Mesenchymal stem cell (in vitro differentiated cells and primary cell): ENCODE data around the gene TOMM40L.

Experiments used
- DNase-seq: peaks from one replicate; pipeline ENCODE4 v3.0.0-alpha.2; 2013
- H2AFZ ChIP-seq: one replicate; pipeline ENCODE4 v1.6.1; 2013; ENCODE audit warnings: low read depth, mild to moderate bottlenecking, control low read depth, inconsistent platforms, low read length, moderate library complexity
- H2AK5ac ChIP-seq: 2 replicates; pipeline ENCODE4 v1.6.1; 2013; ENCODE audit warnings: low read length, moderate library complexity, mild to moderate bottlenecking, inconsistent platforms; ENCODE audit not compliant: severe bottlenecking
- H2BK120ac ChIP-seq: one replicate; pipeline ENCODE4 v1.6.1; 2013; ENCODE audit warnings: low read depth, mild to moderate bottlenecking, inconsistent platforms, low read length, moderate library complexity
- H2BK12ac ChIP-seq, 2 experiments: one replicate each; pipeline ENCODE4 v1.6.1; 2013; ENCODE audit warnings: inconsistent platforms in 2 of 2, low read length in 2 of 2, mild to moderate bottlenecking in 2 of 2, moderate library complexity in 2 of 2, control low read depth in 1 of 2
- H2BK15ac ChIP-seq: one replicate; pipeline ENCODE4 v1.6.1; 2013; ENCODE audit warnings: mild to moderate bottlenecking, low read depth, inconsistent platforms; ENCODE audit not compliant: poor library complexity, severe bottlenecking
- H2BK5ac ChIP-seq: 2 replicates; pipeline ENCODE4 v1.6.1; 2013; ENCODE audit warnings: low read depth, mild to moderate bottlenecking, low read length, control low read depth, inconsistent platforms; ENCODE audit not compliant: poor library complexity, severe bottlenecking
- H3K14ac ChIP-seq, 2 experiments: one replicate each; pipeline ENCODE4 v1.6.1; 2013; ENCODE audit warnings: inconsistent platforms in 2 of 2, low read length in 2 of 2, control low read depth in 1 of 2, mild to moderate bottlenecking in 1 of 2, moderate library complexity in 1 of 2
- H3K18ac ChIP-seq, 2 experiments: one replicate each; pipeline ENCODE4 v1.6.1; 2013; ENCODE audit warnings: inconsistent platforms in 2 of 2, low read length in 2 of 2, control low read depth in 1 of 2, low read depth in 1 of 2, mild to moderate bottlenecking in 1 of 2
- H3K23ac ChIP-seq, 2 experiments: one replicate each; pipeline ENCODE4 v1.6.1; 2013; ENCODE audit warnings: inconsistent platforms in 2 of 2, low read length in 2 of 2, mild to moderate bottlenecking in 2 of 2, moderate library complexity in 2 of 2, control low read depth in 1 of 2
- H3K27ac ChIP-seq: 2 replicates; pipeline ENCODE4 v1.5.1; 2013; ENCODE audit warnings: mild to moderate bottlenecking, moderate library complexity, low read length, control low read depth, inconsistent platforms; ENCODE audit not compliant: poor library complexity, severe bottlenecking
- H3K27me3 ChIP-seq, 2 experiments: 2 replicates each; pipeline versions ENCODE4 v1.6.1 to v1.7.0; 2013; ENCODE audit warnings: low read length in 2 of 2, mild to moderate bottlenecking in 2 of 2, moderate library complexity in 2 of 2, control low read depth in 1 of 2, inconsistent platforms in 1 of 2; ENCODE audit not compliant: control insufficient read depth in 1 of 2, insufficient read depth in 1 of 2
- H3K36me3 ChIP-seq, 2 experiments: 2 replicates each; pipeline versions ENCODE4 v1.6.1 to v1.7.0; 2013; ENCODE audit warnings: low read length in 2 of 2, control low read depth in 1 of 2, inconsistent platforms in 1 of 2, low read depth in 1 of 2, mild to moderate bottlenecking in 1 of 2; ENCODE audit not compliant: insufficient read depth in 2 of 2, control insufficient read depth in 1 of 2
- H3K4ac ChIP-seq, 2 experiments: one replicate each; pipeline ENCODE4 v1.6.1; 2013; ENCODE audit warnings: inconsistent platforms in 2 of 2, low read length in 2 of 2, mild to moderate bottlenecking in 2 of 2, moderate library complexity in 2 of 2, control low read depth in 1 of 2, low read depth in 1 of 2
- H3K4me1 ChIP-seq: 2 replicates; pipeline ENCODE4 v1.6.1; 2013; ENCODE audit warnings: low read depth, low read length, control low read depth; ENCODE audit not compliant: control insufficient read depth, insufficient read depth
- H3K4me2 ChIP-seq: 2 replicates; pipeline ENCODE4 v1.6.1; 2013; ENCODE audit warnings: low read length, mild to moderate bottlenecking, inconsistent platforms; ENCODE audit not compliant: poor library complexity, severe bottlenecking
- H3K4me3 ChIP-seq, 2 experiments: 2 replicates each; pipeline versions ENCODE4 v1.5.1 to v1.7.0; 2013; ENCODE audit warnings: low read length in 2 of 2, mild to moderate bottlenecking in 2 of 2, control low read depth in 1 of 2, low read depth in 1 of 2; ENCODE audit not compliant: insufficient read depth in 1 of 2
- H3K79me1 ChIP-seq: replicated peaks from 2 replicates; pipeline ENCODE4 v1.6.1; 2013; ENCODE audit warnings: mild to moderate bottlenecking, control low read depth, low read length, inconsistent platforms; ENCODE audit not compliant: poor library complexity, severe bottlenecking
- H3K9ac ChIP-seq: 2 replicates; pipeline ENCODE4 v1.7.0; 2013; ENCODE audit warnings: mild to moderate bottlenecking, low read length, moderate library complexity
- H3K9me3 ChIP-seq: 2 replicates; pipeline ENCODE4 v1.7.0; 2013; ENCODE audit warnings: mild to moderate bottlenecking, low read length; ENCODE audit not compliant: control insufficient read depth
- H4K8ac ChIP-seq: one replicate; pipeline ENCODE4 v1.6.1; 2013; ENCODE audit warnings: inconsistent platforms, mild to moderate bottlenecking, low read length, moderate library complexity
- H4K91ac ChIP-seq: one replicate; pipeline ENCODE4 v1.6.1; 2013; ENCODE audit warnings: mild to moderate bottlenecking, low read length, inconsistent platforms
- WGBS: methylation state at CpG from one replicate; pipeline ENCODE4 v1.1.7; 2013; ENCODE audit warnings: mixed read lengths; 5-methylcytosine and 5-hydroxymethylcytosine counted together

The TOMM40L gene

DNA sequence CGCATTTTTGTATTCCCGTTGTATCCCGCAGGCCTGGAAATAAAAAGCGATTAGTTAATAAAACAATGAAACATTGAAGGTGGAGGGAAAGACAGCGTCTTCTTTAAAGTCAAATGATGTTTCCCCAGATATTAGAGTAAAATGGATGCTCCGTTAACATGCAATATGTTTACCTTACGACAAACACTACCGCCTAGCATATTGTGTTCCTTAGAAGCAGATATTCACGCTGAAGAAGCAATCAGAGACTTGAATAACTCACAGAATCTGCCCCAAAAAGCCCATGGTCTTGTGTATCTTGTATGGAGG lies 48.0 kb upstream of the TOMM40L start:
- Histone ChIP-seq H2BK120ac (no peak overlapping the region), H3K9me3 (no peaks in the 10 kb centered on the region), H2BK15ac (no peak overlapping the region), H3K27ac (no peak overlapping the region), H2AK5ac (no peak overlapping the region), H3K4ac (no peak overlapping the region), H4K91ac (no peak overlapping the region), H4K8ac (peak overlapping the region; percentile 83), H3K4me2 (peak overlapping the region; percentile 79), H2AFZ (peak overlapping the region; percentile 88), H3K79me1 (peaks cover 20% of the 10 kb centered on the region), H3K4me3 (peak overlapping the region in 1 of 2 experiments; percentile 97), H2BK5ac (no peak overlapping the region), H3K9ac (peak overlapping the region; percentile 96), H3K27me3 (no peaks in the 10 kb centered on the region), H3K23ac (no peak overlapping the region), H3K36me3 (peaks cover 23 to 26% of the 10 kb centered on the region in 2 experiments), H3K4me1 (peaks cover 19% of the 10 kb centered on the region), H3K14ac (no peak overlapping the region), H2BK12ac (no peak overlapping the region), H3K18ac (no peak overlapping the region)
- no peak for DNase-seq
- 33% methylated on average over 8 of the region's 9 CpGs for WGBS

GRCh38 chr1:161179698-161180097 lies 46.2 kb upstream of the TOMM40L start:
- H2AK5ac ChIP-seq = no peak overlapping the region
- no peaks in the 10 kb centered on the region for H3K27me3 ChIP-seq
- H3K9ac ChIP-seq = no peak overlapping the region
- no peak overlapping the region for H2BK12ac ChIP-seq
- peaks cover 16% of the 10 kb centered on the region for H3K4me1 ChIP-seq
- peaks cover 12 to 13% of the 10 kb centered on the region in 2 experiments for H3K36me3 ChIP-seq
- no peak overlapping the region for H2BK120ac ChIP-seq
- no peak overlapping the region for H4K8ac ChIP-seq
- H3K9me3 ChIP-seq = no peaks in the 10 kb centered on the region
- DNase-seq = no peak
- WGBS = 95% methylated on average over 3 of the region's 3 CpGs
- H2BK5ac ChIP-seq = no peak overlapping the region
- H3K23ac ChIP-seq = no peak overlapping the region
- no peak overlapping the region for H2BK15ac ChIP-seq
- no peak overlapping the region for H3K14ac ChIP-seq
- H4K91ac ChIP-seq = no peak overlapping the region
- no peak overlapping the region for H3K4me2 ChIP-seq
- no peak overlapping the region for H3K18ac ChIP-seq
- H2AFZ ChIP-seq = no peak overlapping the region
- no peak overlapping the region for H3K4ac ChIP-seq
- H3K79me1 ChIP-seq = peaks cover 15% of the 10 kb centered on the region
- H3K27ac ChIP-seq = no peak overlapping the region
- no peak overlapping the region for H3K4me3 ChIP-seq

- WGBS = 64% methylated on average over 1 of the region's 1 CpG
- H3K79me1 ChIP-seq = peaks cover 8% of the 10 kb centered on the region
- H2BK15ac ChIP-seq = no peak overlapping the region
- H3K14ac ChIP-seq = no peak overlapping the region
- H3K4ac ChIP-seq = no peak overlapping the region
- H3K27me3 ChIP-seq = no peaks in the 10 kb centered on the region
- H2BK5ac ChIP-seq = no peak overlapping the region
- no peak overlapping the region for H3K23ac ChIP-seq
- no peak overlapping the region for H3K4me3 ChIP-seq
- H4K91ac ChIP-seq = no peak overlapping the region
- no peak overlapping the region for H2BK120ac ChIP-seq
- no peak overlapping the region for H2AK5ac ChIP-seq
- no peak overlapping the region for H4K8ac ChIP-seq
- no peak overlapping the region for H2BK12ac ChIP-seq
- H3K36me3 ChIP-seq = peaks cover 5% of the 10 kb centered on the region in 2 experiments
- H3K9me3 ChIP-seq = no peaks in the 10 kb centered on the region
- H3K4me2 ChIP-seq = no peak overlapping the region
- no peak overlapping the region for H3K18ac ChIP-seq
- no peak overlapping the region for H3K27ac ChIP-seq
- H3K4me1 ChIP-seq = peaks cover 16% of the 10 kb centered on the region
- no peak for DNase-seq
- H2AFZ ChIP-seq = no peak overlapping the region
- H3K9ac ChIP-seq = no peak overlapping the region
Measured at GRCh38 chr1:161180639-161181038, 45.2 kb upstream of the TOMM40L start.

DNA sequence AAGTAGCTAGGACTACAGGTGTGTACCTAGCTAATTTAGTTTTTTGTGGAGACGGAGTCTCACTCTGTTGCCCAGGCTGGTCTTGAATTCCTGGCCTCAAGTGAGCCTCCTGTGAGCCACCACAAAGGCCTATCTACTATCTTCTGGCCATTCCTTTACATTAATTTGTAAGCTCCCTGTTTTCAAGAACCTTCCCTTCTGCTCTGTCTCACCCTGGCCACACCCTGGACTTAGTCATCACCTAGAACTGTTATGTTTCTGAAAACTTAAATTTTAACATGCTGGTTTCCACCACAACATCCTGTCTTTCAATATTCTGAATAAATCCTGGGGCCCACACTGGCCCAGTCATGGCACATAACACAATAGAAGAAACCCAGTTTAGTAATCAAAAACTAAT lies 43.6 kb upstream of the TOMM40L start:
- H3K27ac ChIP-seq = no peak overlapping the region
- no peak overlapping the region for H2AK5ac ChIP-seq
- DNase-seq = no peak
- no peak overlapping the region for H3K4me2 ChIP-seq
- no peak overlapping the region for H2BK120ac ChIP-seq
- no peaks in the 10 kb centered on the region for H3K36me3 ChIP-seq
- 94% methylated on average over 1 of the region's 1 CpG for whole genome bisulfite sequencing
- no peak overlapping the region for H4K91ac ChIP-seq
- H3K9me3 ChIP-seq = no peaks in the 10 kb centered on the region
- H3K18ac ChIP-seq = no peak overlapping the region
- H3K9ac ChIP-seq = peak overlapping the region; percentile 43
- H3K27me3 ChIP-seq = no peaks in the 10 kb centered on the region
- H4K8ac ChIP-seq = no peak overlapping the region
- H3K4me3 ChIP-seq = no peak overlapping the region
- H3K4me1 ChIP-seq = peaks cover 5% of the 10 kb centered on the region
- H3K23ac ChIP-seq = no peak overlapping the region
- H2BK15ac ChIP-seq = no peak overlapping the region
- H2BK5ac ChIP-seq = no peak overlapping the region
- H3K79me1 ChIP-seq = no peaks in the 10 kb centered on the region
- H2BK12ac ChIP-seq = no peak overlapping the region
- H3K4ac ChIP-seq = no peak overlapping the region
- no peak overlapping the region for H2AFZ ChIP-seq
- H3K14ac ChIP-seq = no peak overlapping the region
